GM12878 (cell line): ENCODE results near the gene CEACAM6. TPM values are rescaled to one million over a fixed set of nuclear protein-coding genes. Genes with fewer than 3 reads are reported as not detected.

Experiments
- ATAC-seq: fragments of 200-7000 bp; cut with Tn5 transposase; 3 replicates; pipeline ENCODE4 v1.9.1; 2020; ENCODE audit warnings: mild to moderate bottlenecking, moderate library complexity
- BruUV-seq: library from RNA; stranded (reverse); fragments of 400-500 nt; replicated peaks from 2 replicates; lab custom pipeline; 2021; lab: Mats Ljungman, UMichigan
- CTCF ChIA-PET: fragments of 300-600 bp; sonication (Branson Sonifier 250); formaldehyde crosslinking; extraction: SDS; loops from one replicate; lab custom pipeline; 2021; ENCODE audit warnings: inconsistent platforms; lab: Yijun Ruan, JAX
- POLR2A ChIA-PET: fragments of 350-600 bp; formaldehyde crosslinking; extraction: SDS; loops from one replicate; lab custom pipeline; 2021; ENCODE audit warnings: inconsistent platforms; lab: Charles Lee
- RAD21 ChIA-PET: fragments of 300-600 bp; sonication (Branson Sonifier 250); formaldehyde crosslinking; loops from one replicate; lab custom pipeline; 2023; ENCODE audit warnings: antibody characterized with exemption; ENCODE audit not compliant: unreplicated experiment; lab: Charles Lee
- SMC1A ChIA-PET: fragments of 300-600 bp; sonication (Branson Sonifier 250); formaldehyde crosslinking; loops from one replicate; lab custom pipeline; 2023; ENCODE audit not compliant: unreplicated experiment, uncharacterized antibody; lab: Charles Lee
- DNase-seq: peaks from one replicate; pipeline ENCODE4 v3.0.0-alpha.2; 2011; ENCODE audit warnings: low read depth, low spot score
- FAIRE-seq: peaks from 3 replicates; lab custom pipeline; 2011; peaks lifted over from hg19 to GRCh38; lab: Jason Lieb, UNC
- H2AFZ ChIP-seq: 2 replicates; pipeline ENCODE4 v1.6.0; 2011; ENCODE audit warnings: low read depth, low read length, control low read depth; ENCODE audit not compliant: control insufficient read depth
- H3K27ac ChIP-seq: 2 replicates; pipeline ENCODE4 v1.5.1; 2011; ENCODE audit warnings: control low read depth; ENCODE audit not compliant: control insufficient read depth, insufficient read depth
- H3K27me3 ChIP-seq, 2 experiments: replicated peaks in 1 of 2; 2 replicates each; pipeline versions ENCODE4 v1.6.0 to v1.6.1; 2011; ENCODE audit warnings: low read length in 1 of 2; ENCODE audit not compliant: control insufficient read depth in 2 of 2, insufficient read depth in 2 of 2
- H3K36me3 ChIP-seq, 2 experiments: 2 replicates each; pipeline ENCODE4 v1.5.1; 2011; ENCODE audit warnings: low read length in 1 of 2; ENCODE audit not compliant: control insufficient read depth in 2 of 2, insufficient read depth in 2 of 2
- H3K4me1 ChIP-seq: 2 replicates; pipeline ENCODE4 v1.6.1; 2011; ENCODE audit warnings: mild to moderate bottlenecking, low read length, moderate library complexity, mixed read lengths; ENCODE audit not compliant: control insufficient read depth, insufficient read depth
- H3K4me2 ChIP-seq: 2 replicates; pipeline ENCODE4 v1.6.0; 2011; ENCODE audit warnings: control low read depth; ENCODE audit not compliant: control insufficient read depth, insufficient read depth
- H3K4me3 ChIP-seq: fragments of 200-600 bp; sonication (generic); 2 replicates; pipeline ENCODE4 v1.5.1; 2016
- H3K79me2 ChIP-seq: 2 replicates; pipeline ENCODE4 v1.6.0; 2011; ENCODE audit warnings: low read length; ENCODE audit not compliant: control insufficient read depth, insufficient read depth
- H3K9ac ChIP-seq: 2 replicates; pipeline ENCODE4 v1.8.0; 2011; ENCODE audit warnings: low read length, control low read depth, mixed read lengths; ENCODE audit not compliant: control insufficient read depth, insufficient read depth
- H3K9me3 ChIP-seq: replicated peaks from 3 replicates; pipeline ENCODE4 v1.5.1; 2011; ENCODE audit warnings: mild to moderate bottlenecking, low read length; ENCODE audit not compliant: control insufficient read depth, insufficient read depth
- H4K20me1 ChIP-seq: 2 replicates; pipeline ENCODE4 v1.6.0; 2011; ENCODE audit not compliant: control insufficient read depth, insufficient read depth
- ATF3 ChIP-seq: IDR thresholded peaks from 2 replicates; pipeline ENCODE4 v1.6.1; 2011; ENCODE audit warnings: low read depth, mild to moderate bottlenecking, low read length, moderate library complexity, borderline replicate concordance; ENCODE audit errors: extremely low read depth
- MEF2B ChIP-seq: fragments of 450-650 bp; IDR thresholded peaks from 2 replicates; pipeline ENCODE4 v1.6.1; 2018; ENCODE audit warnings: mild to moderate bottlenecking, moderate library complexity; ENCODE audit not compliant: partially characterized antibody, poor library complexity, severe bottlenecking
- PBX3 ChIP-seq: IDR thresholded peaks from 2 replicates; pipeline ENCODE4 v1.6.1; 2011; ENCODE audit warnings: mild to moderate bottlenecking, low read depth, low read length, moderate library complexity; ENCODE audit not compliant: insufficient replicate concordance
- POU2F2 ChIP-seq: IDR thresholded peaks from 3 replicates; pipeline ENCODE4 v1.6.1; 2011; ENCODE audit warnings: low read depth, mild to moderate bottlenecking, low read length, borderline replicate concordance
- RB1 ChIP-seq: fragments of 450-650 bp; formaldehyde crosslinking; IDR thresholded peaks from 2 replicates; pipeline ENCODE4 v1.6.1; 2017; ENCODE audit warnings: mild to moderate bottlenecking, borderline replicate concordance
- RELB ChIP-seq: fragments of 450-650 bp; IDR thresholded peaks from 2 replicates; pipeline ENCODE4 v1.6.1; 2017; ENCODE audit warnings: low read depth, mild to moderate bottlenecking, moderate library complexity
- SKIL ChIP-seq: fragments of 450-650 bp; IDR thresholded peaks from 2 replicates; pipeline ENCODE4 v1.6.1; 2017; ENCODE audit warnings: mild to moderate bottlenecking, low read depth, inconsistent platforms; ENCODE audit not compliant: poor library complexity, severe bottlenecking
- ZBED1 ChIP-seq: IDR thresholded peaks from 2 replicates; pipeline ENCODE4 v1.6.1; 2016; ENCODE audit warnings: borderline replicate concordance
- ZNF592 ChIP-seq: fragments of 450-650 bp; IDR thresholded peaks from 2 replicates; pipeline ENCODE4 v1.6.1; 2017; ENCODE audit warnings: mild to moderate bottlenecking, moderate library complexity
- WGBS: methylation state at CpG from one replicate; pipeline ENCODE4 v1.1.6; 2016; ENCODE audit warnings: low lambda C conversion rate; ENCODE audit not compliant: insufficient replicate concordance, insufficient coverage; ENCODE audit errors: missing lambda C conversion rate; 5-methylcytosine and 5-hydroxymethylcytosine counted together
- in situ Hi-C: fragments of 300-500 bp; cut with MboI; formaldehyde crosslinking; loops from 9 replicates; pipeline ENCODE4 v1.14.3; 2018; ENCODE audit warnings: mixed read lengths
- intact Hi-C: fragments of 100-400 bp; cut with micrococcal nuclease; formaldehyde crosslinking; loops from one replicate; pipeline ENCODE4 v1.14.2; 2022; ENCODE audit not compliant: unreplicated experiment
- polyA plus RNA-seq, 11 experiments: library from polyadenylated mRNA; depleted of rRNA in 4 of 11; unstranded in 6 of 11; stranded (reverse) in 5 of 11; fragments of >200 nt; fragmentation: Nextera tagmentation in 4 of 11; fragmentation: Illumina TruSeq in 1 of 11; extraction: Ambion mirVana in 4 of 11; extraction: Trizol in 1 of 11; gene quantifications; 1 replicate in 1 of 11; 2 replicates in 10 of 11; pipeline versions ENCODE4 v1.2.1 to v1.2.3, GENCODE V29; 2011 to 2016; ENCODE audit warnings: inconsistent platforms in 2 of 11, missing spikeins in 2 of 11, low read depth in 1 of 11
- total RNA-seq, 4 experiments: library from RNA; depleted of rRNA in 3 of 4; stranded (reverse); fragments of >200 nt in 3 of 4; fragmentation: Illumina TruSeq in 1 of 4; extraction: Trizol in 1 of 4; gene quantifications; 2 replicates each; pipeline versions ENCODE4 v1.2.1 to v1.2.3, GENCODE V29; 2013 to 2021

CEACAM6 gene
- total and polyA plus RNA-seq, 10 of the 15 experiments (the other 5 are each of a cell fraction or from before 2014, with no cell fraction given), result 0.26 TPM; not detected in 9

- no TSS peak for BruUV-seq
- no peak for ATAC-seq
- intact Hi-C loops, result no loop called here
These were observed 21.4 kb downstream of the CEACAM6 start for GRCh38 chr19:41776700-41777099.

More at GRCh38 chr19:41776700-41777099, 21.4 kb downstream of the CEACAM6 start:
- ChIA-PET POLR2A (no interaction called here), SMC1A (interaction anchor here (0.9 to 1.3 kb wide), 2 partner anchors 15 to 24 kb away, joined by 3 read pairs; no protein-coding TSS in a partner anchor), CTCF (interaction anchor here (1.3 to 3.5 kb wide), 7 partner anchors 8 to 258 kb away, joined by 3 to 19 read pairs (median 8); no protein-coding TSS in a partner anchor), RAD21 (no interaction called here)
- Histone ChIP-seq H3K36me3 (no peaks in the 10 kb centered on the region), H3K9ac (no peak overlapping the region), H3K4me1 (no peaks in the 10 kb centered on the region), H3K27ac (no peak overlapping the region), H4K20me1 (no peaks in the 10 kb centered on the region), H3K27me3 (no peaks in the 10 kb centered on the region; a peak in 3 of 4 replicates), H3K4me3 (no peak overlapping the region), H3K9me3 (no peaks in the 10 kb centered on the region), H2AFZ (no peak overlapping the region), H3K4me2 (no peak overlapping the region), H3K79me2 (no peaks in the 10 kb centered on the region)
- in situ Hi-C loops, result no loop called here
- FAIRE-seq (no peak), DNase-seq (no peak)
- no peak for TF ChIP-seq RELB
- no peak for TF ChIP-seq MEF2B
- no peak for TF ChIP-seq ZBED1
- no peak for TF ChIP-seq ATF3
- no peak for TF ChIP-seq RB1
- no peak for TF ChIP-seq PBX3
- TF ChIP-seq SKIL, result no peak
- TF ChIP-seq POU2F2, result no peak
- no peak for TF ChIP-seq ZNF592
- WGBS, result 3% methylated on average over 2 of the region's 2 CpGs
